M059J (cell line): ENCODE measurements around the gene TBC1D7. TPM values are rescaled to one million over a fixed set of nuclear protein-coding genes. Genes with fewer than 3 reads are reported as not detected.

Experiments
- DNase-seq: peaks from one replicate; pipeline ENCODE4 v3.0.0-alpha.2; 2012; ENCODE audit warnings: low read depth
- total RNA-seq: library from RNA; depleted of rRNA; stranded (reverse); fragments of >200 nt; shearing (Covaris generic); gene quantifications from 2 replicates; pipeline ENCODE4 v1.2.3, GENCODE V29; 2014; rRNA removed

The TBC1D7 gene
- total RNA-seq, 1 experiment from 2014 or later, result 36.3 TPM

DNA sequence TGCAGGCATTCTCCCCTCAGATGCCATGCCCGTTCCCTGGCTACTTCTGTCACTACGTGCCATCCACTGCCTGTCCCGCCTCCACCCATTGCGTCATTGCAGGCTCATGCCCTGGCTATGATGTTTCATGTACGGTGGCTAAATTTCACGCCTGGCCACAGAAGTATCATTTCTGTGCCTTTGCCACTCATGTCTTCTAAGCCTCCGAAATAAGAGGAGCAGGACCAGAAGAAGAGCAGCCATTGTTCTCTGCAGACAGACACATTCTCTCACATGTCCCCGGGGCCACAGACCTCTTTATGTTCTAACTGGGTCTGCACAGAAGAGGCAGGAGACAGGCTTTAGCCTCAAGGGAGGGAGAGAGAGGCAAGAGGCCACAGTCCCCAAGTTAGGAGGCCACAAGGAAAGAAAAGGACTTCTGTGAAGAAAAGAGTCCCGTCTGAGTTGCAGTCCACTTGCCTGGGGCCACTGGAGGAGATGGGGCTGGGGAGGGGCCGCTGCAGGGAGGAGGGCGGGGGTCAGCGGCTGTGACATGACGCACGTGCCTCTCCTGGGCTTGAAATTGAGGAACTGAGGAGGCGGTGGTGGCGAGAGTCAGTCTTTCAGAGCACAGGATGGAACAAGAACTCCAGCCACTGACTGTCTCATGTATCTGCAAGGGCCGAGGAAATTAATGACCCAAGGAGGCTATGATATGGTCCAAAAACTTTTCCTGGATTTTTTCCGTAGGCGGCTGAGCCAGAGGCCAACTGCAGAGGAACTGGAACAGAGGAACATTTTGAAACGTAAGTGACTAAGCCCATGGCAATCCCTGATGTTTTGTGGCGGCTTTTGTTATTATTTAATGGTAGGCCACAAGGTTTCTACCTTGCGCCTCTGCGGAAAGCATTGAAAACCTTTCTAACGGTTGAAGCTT lies 55.9 kb downstream of the TBC1D7 start:
- DNase-seq, result no peak

DNA sequence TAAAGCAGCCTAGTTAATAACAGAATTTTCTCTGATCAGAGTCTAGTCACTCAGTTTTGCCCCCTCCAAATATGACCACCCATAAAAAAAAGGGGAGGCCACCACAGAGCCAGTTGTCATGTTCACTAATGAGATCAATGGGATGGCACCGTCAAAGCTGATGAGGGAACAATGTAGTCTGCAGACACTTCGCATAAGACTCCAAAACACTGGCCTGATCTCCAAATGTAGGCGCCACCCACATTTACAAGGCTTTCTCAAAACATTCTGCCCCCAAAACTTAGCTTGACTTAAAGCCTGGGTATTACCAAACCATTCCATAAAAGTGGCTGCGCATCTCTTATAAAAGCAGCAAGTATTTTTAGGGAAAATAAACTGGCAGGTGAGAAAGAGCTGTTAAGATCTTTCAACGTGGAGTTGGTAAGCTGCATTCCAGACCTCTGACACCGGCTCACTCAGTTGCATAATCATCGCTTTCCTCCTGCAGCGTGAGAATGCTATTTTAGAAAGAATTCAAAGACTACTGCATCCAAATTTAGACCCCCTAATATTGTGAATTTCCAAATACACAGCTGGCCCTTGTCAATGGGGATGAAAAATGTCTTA lies 59.3 kb downstream of the TBC1D7 start:
- peak; percentile 45 for DNase-seq

- DNase-seq, result peak; percentile 26
Observed at GRCh38 chr6:13267142-13267651, 61.1 kb downstream of the TBC1D7 start.

DNA sequence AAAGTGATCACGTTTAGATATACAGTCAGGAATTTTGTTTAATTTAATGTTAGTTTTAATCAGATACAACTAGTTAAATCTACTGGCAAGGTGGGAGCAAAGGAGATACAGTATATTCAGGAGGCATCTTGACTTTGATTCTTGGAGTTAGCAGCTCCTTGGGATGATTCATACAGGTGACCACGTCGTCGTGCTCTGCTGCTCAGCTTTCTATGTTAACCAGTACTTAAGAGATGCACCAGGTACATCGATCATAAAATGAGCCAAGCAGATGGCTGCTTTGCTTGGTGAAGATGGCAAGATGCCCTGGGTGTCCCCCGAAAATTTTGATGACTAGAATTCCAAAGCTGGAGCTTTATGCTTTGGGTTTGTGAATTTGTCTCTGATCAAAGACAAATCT lies 64.7 kb downstream of the TBC1D7 start:
- DNase-seq, result no peak

GRCh38 chr6:13262302-13263230 lies 65.8 kb downstream of the TBC1D7 start:
- DNase-seq, result no peak

- no peak for DNase-seq
Observed at GRCh38 chr6:13261464-13261994, 66.8 kb downstream of the TBC1D7 start.

GRCh38 chr6:13260831-13261230 lies 67.5 kb downstream of the TBC1D7 start:
- no peak for DNase-seq

DNA sequence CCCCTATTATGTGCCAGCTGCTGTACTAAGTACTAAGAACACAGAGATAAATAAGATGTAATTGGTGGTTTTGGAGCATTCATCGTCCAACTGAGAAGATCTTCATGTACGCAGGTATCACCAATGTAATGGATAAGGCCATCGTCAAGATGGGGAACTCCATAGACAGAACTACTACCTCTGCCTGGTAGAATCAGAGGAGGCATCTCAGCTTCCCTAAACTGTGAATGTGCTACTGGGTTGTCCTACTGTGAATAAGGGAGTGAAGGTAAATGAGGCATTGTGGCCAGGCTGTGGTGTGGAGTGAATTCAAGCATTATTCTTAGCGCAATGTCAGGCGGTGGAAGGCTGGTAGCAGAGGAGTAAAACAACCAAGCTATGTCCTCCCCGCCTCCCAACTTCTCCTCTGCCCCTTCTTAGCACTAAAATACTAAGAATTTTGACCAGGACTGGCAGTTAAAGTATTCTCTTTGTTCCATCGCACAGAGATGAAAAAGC lies 68.2 kb downstream of the TBC1D7 start:
- DNase-seq, result no peak

DNA sequence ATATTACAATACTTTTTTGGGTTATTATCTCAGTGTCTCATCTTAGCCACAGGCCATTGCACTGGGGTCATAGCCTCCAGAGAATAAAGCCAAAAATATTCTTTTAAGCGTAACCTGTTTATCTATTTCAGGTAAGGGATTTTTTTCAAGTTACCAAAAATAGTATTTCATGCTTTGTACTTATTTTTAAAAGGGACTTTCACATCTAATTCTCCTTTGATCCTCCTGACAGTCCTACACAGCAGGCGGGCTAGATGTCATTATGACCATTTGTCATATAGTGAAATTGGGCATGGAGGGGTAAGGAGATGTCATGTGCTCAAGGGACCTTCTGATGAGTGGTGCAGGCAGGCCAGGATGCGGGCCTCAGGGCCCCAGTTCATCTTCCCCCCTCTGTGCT lies 68.9 kb downstream of the TBC1D7 start:
- no peak for DNase-seq

- no peak for DNase-seq
Observed at GRCh38 chr6:13256266-13257001, 71.9 kb downstream of the TBC1D7 start.

Other genes with a start within 250 kb of the TBC1D7 start
- gene GFOD1, start 159.1 kb upstream of the TBC1D7 start, total RNA-seq, result 4.3 and 4.7 TPM in 2 replicates
- gene SIRT5, start 246.1 kb upstream of the TBC1D7 start, total RNA-seq, result 15.0 and 27.1 TPM in 2 replicates